Measurements from ENCODE around the gene SLC35F4.
"Not testable (repeated sequence)": the region's sequence is repeated elsewhere in the genome, so short reads cannot be mapped to it uniquely, and the experiment has no call there.

Gene SLC35F4

GRCh38 chr14:57752142-57752695 lies 113.7 kb downstream of the SLC35F4 start:
- H3K36me3 ChIP-seq (ENCODE audit: control insufficient read depth in 2 of 2, insufficient read depth in 2 of 2, low read length in 2 of 2); H3K4me1 ChIP-seq (ENCODE audit: control insufficient read depth, insufficient read depth, low read length); H3K27me3 ChIP-seq (ENCODE audit: control insufficient read depth in 1 of 2, insufficient read depth in 2 of 2, low read length in 2 of 2); H3K9ac ChIP-seq (ENCODE audit: low read length in 2 of 2); H3K27ac ChIP-seq (ENCODE audit: low read length); H3K9me3 ChIP-seq (ENCODE audit: control insufficient read depth in 2 of 2, low read length in 2 of 2); H3K4me3 ChIP-seq (ENCODE audit: low read length in 2 of 2): not testable (repeated sequence)

DNA sequence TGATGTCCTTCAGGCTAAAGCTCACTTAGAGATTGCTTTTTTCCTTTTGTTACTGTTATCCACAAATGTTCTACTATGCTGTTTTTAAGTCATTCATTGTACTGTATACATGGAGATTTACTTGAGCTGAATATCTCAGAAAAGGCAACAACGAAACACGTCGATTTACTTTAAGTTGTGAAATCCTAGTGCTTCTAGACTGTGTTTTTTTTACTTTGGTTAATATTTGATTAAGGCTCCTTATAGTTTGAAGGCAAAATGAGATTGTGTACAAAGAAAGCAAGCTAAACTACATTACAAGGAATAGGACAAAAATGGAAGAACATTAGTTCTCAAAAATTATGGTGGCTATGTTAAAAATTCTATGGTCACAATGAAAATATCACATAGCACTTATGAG lies 114.5 kb downstream of the SLC35F4 start:
- no peaks in the 10 kb centered on the region for H3K9me3 ChIP-seq (ENCODE audit: control insufficient read depth in 2 of 2, low read length in 2 of 2)
- no peaks in the 10 kb centered on the region for H3K36me3 ChIP-seq (ENCODE audit: control insufficient read depth in 2 of 2, insufficient read depth in 2 of 2, low read length in 2 of 2)
- H3K4me1 ChIP-seq (ENCODE audit: control insufficient read depth, insufficient read depth, low read length): no peaks in the 10 kb centered on the region
- no peak overlapping the region for H3K9ac ChIP-seq (ENCODE audit: low read length in 2 of 2)
- no peak overlapping the region for H3K4me3 ChIP-seq (ENCODE audit: low read length in 2 of 2)
- no peak overlapping the region for H3K27ac ChIP-seq (ENCODE audit: low read length)
- H3K27me3 ChIP-seq (ENCODE audit: control insufficient read depth in 1 of 2, insufficient read depth in 2 of 2, low read length in 2 of 2): no peaks in the 10 kb centered on the region

DNA sequence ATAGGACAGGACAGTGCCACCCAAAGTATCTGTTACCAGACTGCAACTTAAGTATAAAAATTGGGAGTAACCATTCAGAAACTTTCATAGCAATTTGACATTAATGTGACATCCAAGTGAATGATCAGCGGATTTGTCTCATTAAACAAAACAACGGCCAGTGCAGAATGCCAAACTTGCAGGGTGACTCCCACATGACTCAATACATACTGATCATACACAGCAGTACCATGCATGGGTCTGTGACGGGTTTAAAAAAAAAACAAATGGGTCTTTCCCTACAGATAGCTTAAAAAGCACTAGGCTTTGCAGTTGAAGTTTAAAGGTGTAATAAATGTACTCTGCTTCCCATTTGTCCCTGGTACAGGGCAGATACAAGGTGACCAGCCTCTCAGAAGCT lies 116.6 kb downstream of the SLC35F4 start:
- H3K27ac ChIP-seq (ENCODE audit: low read length): no peak overlapping the region
- no peak overlapping the region for H3K9ac ChIP-seq (ENCODE audit: low read length in 2 of 2)
- no peaks in the 10 kb centered on the region for H3K4me1 ChIP-seq (ENCODE audit: control insufficient read depth, insufficient read depth, low read length)
- no peak overlapping the region for H3K4me3 ChIP-seq (ENCODE audit: low read length in 2 of 2)
- H3K36me3 ChIP-seq (ENCODE audit: control insufficient read depth in 2 of 2, insufficient read depth in 2 of 2, low read length in 2 of 2): no peaks in the 10 kb centered on the region
- no peaks in the 10 kb centered on the region for H3K27me3 ChIP-seq (ENCODE audit: control insufficient read depth in 1 of 2, insufficient read depth in 2 of 2, low read length in 2 of 2)
- H3K9me3 ChIP-seq (ENCODE audit: control insufficient read depth in 2 of 2, low read length in 2 of 2): no peaks in the 10 kb centered on the region

GRCh38 chr14:57748279-57748678 lies 117.6 kb downstream of the SLC35F4 start:
- H3K4me3 ChIP-seq (ENCODE audit: low read length in 2 of 2): no peak overlapping the region
- H3K9me3 ChIP-seq (ENCODE audit: control insufficient read depth in 2 of 2, low read length in 2 of 2): no peaks in the 10 kb centered on the region
- H3K27ac ChIP-seq (ENCODE audit: low read length): no peak overlapping the region
- no peaks in the 10 kb centered on the region for H3K4me1 ChIP-seq (ENCODE audit: control insufficient read depth, insufficient read depth, low read length)
- no peaks in the 10 kb centered on the region for H3K36me3 ChIP-seq (ENCODE audit: control insufficient read depth in 2 of 2, insufficient read depth in 2 of 2, low read length in 2 of 2)
- H3K9ac ChIP-seq (ENCODE audit: low read length in 2 of 2): no peak overlapping the region
- no peaks in the 10 kb centered on the region for H3K27me3 ChIP-seq (ENCODE audit: control insufficient read depth in 1 of 2, insufficient read depth in 2 of 2, low read length in 2 of 2)

DNA sequence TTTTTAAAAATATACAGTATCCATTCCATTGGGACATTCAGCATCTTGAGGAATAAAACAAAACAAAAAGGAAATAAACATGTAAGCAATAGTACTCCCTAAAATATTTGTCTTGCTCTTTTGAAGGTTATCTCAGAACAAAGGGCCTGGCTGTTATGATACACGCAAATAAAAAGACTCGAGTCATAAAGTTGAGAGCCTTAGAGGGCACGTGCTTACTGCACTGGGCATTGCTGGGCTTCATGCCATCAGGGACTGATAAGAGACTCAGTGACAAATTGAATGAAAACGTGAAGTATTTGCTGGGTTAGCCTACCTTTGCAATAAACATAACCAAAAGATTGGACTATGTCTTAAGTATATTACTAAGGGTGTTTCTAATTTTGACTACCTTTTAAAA lies 118.9 kb downstream of the SLC35F4 start:
- Histone ChIP-seq H3K4me1 (ENCODE audit: control insufficient read depth, insufficient read depth, low read length) (no peaks in the 10 kb centered on the region), H3K9ac (ENCODE audit: low read length in 2 of 2) (no peak overlapping the region), H3K27ac (ENCODE audit: low read length) (no peak overlapping the region), H3K9me3 (ENCODE audit: control insufficient read depth in 2 of 2, low read length in 2 of 2) (no peaks in the 10 kb centered on the region), H3K4me3 (ENCODE audit: low read length in 2 of 2) (no peak overlapping the region), H3K36me3 (ENCODE audit: control insufficient read depth in 2 of 2, insufficient read depth in 2 of 2, low read length in 2 of 2) (no peaks in the 10 kb centered on the region), H3K27me3 (ENCODE audit: control insufficient read depth in 1 of 2, insufficient read depth in 2 of 2, low read length in 2 of 2) (no peaks in the 10 kb centered on the region)

DNA sequence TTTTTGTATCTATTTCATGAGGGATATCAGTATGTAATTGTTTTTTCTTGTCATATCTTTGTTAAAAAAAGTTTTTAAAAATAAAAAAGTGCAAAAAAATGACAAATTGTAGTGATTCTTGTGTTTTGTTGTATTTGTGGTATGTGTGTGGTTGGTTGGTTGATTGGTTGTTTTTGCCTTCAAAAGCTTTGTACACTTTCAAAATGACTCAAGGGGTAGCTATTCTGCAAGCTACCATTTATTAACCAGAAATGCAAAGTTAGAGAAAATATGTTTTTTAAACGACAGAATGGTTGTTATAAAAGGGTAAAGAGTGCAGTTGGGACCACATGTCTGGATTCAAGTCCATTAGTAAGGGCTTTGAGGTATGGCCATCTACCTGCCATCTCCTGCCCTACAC lies 119.3 kb downstream of the SLC35F4 start:
- H3K36me3 ChIP-seq (ENCODE audit: control insufficient read depth in 2 of 2, insufficient read depth in 2 of 2, low read length in 2 of 2): no peaks in the 10 kb centered on the region
- H3K9me3 ChIP-seq (ENCODE audit: control insufficient read depth in 2 of 2, low read length in 2 of 2): no peaks in the 10 kb centered on the region
- no peak overlapping the region for H3K4me3 ChIP-seq (ENCODE audit: low read length in 2 of 2)
- H3K9ac ChIP-seq (ENCODE audit: low read length in 2 of 2): no peak overlapping the region
- H3K4me1 ChIP-seq (ENCODE audit: control insufficient read depth, insufficient read depth, low read length): no peaks in the 10 kb centered on the region
- H3K27ac ChIP-seq (ENCODE audit: low read length): no peak overlapping the region
- no peaks in the 10 kb centered on the region for H3K27me3 ChIP-seq (ENCODE audit: control insufficient read depth in 1 of 2, insufficient read depth in 2 of 2, low read length in 2 of 2)

GRCh38 chr14:57739516-57739915 lies 126.4 kb downstream of the SLC35F4 start:
- no peak overlapping the region for H3K9ac ChIP-seq (ENCODE audit: low read length in 2 of 2)

DNA sequence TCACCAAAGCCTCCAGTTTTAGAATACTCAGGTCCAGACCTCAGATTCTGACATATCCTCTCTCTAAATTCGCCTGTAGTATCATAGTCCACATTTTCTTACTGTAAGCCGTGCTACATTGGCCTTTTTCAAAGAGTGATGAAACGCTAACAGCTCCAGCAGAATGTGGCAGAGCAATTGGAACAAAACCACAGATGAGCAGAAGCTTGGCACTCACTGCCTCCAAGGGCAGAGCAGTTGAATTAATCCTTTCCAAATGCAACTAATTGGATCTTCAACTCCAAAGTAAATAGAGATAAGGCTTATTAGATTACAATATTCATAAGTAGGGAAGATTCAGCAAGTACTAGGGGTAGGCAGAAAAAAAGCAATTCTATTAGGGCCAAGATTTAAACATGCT lies 128.3 kb downstream of the SLC35F4 start:
- H3K27ac ChIP-seq (ENCODE audit: low read length): no peak overlapping the region
- H3K4me1 ChIP-seq (ENCODE audit: control insufficient read depth, insufficient read depth, low read length): no peaks in the 10 kb centered on the region
- no peak overlapping the region for H3K9ac ChIP-seq (ENCODE audit: low read length in 2 of 2)
- H3K9me3 ChIP-seq (ENCODE audit: control insufficient read depth in 2 of 2, low read length in 2 of 2): peaks cover 0 to 2% of the 10 kb centered on the region in 2 donors
- H3K27me3 ChIP-seq (ENCODE audit: control insufficient read depth in 1 of 2, insufficient read depth in 2 of 2, low read length in 2 of 2): no peaks in the 10 kb centered on the region
- no peaks in the 10 kb centered on the region for H3K36me3 ChIP-seq (ENCODE audit: control insufficient read depth in 2 of 2, insufficient read depth in 2 of 2, low read length in 2 of 2)
- H3K4me3 ChIP-seq (ENCODE audit: low read length in 2 of 2): no peak overlapping the region

More at GRCh38 chr14:57739516-57739915, 126.4 kb downstream of the SLC35F4 start:
- no peak overlapping the region for H3K27ac ChIP-seq (ENCODE audit: low read length)
- peaks cover 0 to 2% of the 10 kb centered on the region in 2 donors for H3K9me3 ChIP-seq (ENCODE audit: control insufficient read depth in 2 of 2, low read length in 2 of 2)
- no peaks in the 10 kb centered on the region for H3K27me3 ChIP-seq (ENCODE audit: control insufficient read depth in 1 of 2, insufficient read depth in 2 of 2, low read length in 2 of 2)
- no peaks in the 10 kb centered on the region for H3K36me3 ChIP-seq (ENCODE audit: control insufficient read depth in 2 of 2, insufficient read depth in 2 of 2, low read length in 2 of 2)
- no peaks in the 10 kb centered on the region for H3K4me1 ChIP-seq (ENCODE audit: control insufficient read depth, insufficient read depth, low read length)
- H3K4me3 ChIP-seq (ENCODE audit: low read length in 2 of 2): no peak overlapping the region

DNA sequence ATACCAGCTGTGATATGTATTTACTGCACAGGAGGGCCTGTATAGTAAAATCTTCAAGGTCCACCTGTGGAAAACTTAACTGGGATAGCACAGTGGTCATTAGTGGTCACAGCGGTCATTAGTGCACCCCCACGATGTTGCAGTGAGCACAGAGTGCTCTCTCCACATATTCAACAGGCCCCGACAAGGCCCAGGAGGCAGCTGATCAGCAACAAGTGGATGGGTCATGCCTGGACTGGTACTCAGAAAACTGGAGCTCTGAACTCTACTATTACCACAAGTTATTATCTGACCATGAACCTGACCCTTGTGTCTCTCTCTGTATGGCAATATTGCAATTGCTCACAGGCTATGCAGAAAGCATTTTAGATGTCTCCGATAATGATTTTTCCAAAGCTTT lies 129.5 kb downstream of the SLC35F4 start:
- Histone ChIP-seq H3K9ac (ENCODE audit: low read length in 2 of 2) (no peak overlapping the region), H3K4me1 (ENCODE audit: control insufficient read depth, insufficient read depth, low read length) (peaks cover 4% of the 10 kb centered on the region), H3K9me3 (ENCODE audit: control insufficient read depth in 2 of 2, low read length in 2 of 2) (peaks cover 0 to 2% of the 10 kb centered on the region in 2 donors), H3K36me3 (ENCODE audit: control insufficient read depth in 2 of 2, insufficient read depth in 2 of 2, low read length in 2 of 2) (no peaks in the 10 kb centered on the region), H3K27ac (ENCODE audit: low read length) (no peak overlapping the region), H3K4me3 (ENCODE audit: low read length in 2 of 2) (no peak overlapping the region), H3K27me3 (ENCODE audit: control insufficient read depth in 1 of 2, insufficient read depth in 2 of 2, low read length in 2 of 2) (no peaks in the 10 kb centered on the region)

DNA sequence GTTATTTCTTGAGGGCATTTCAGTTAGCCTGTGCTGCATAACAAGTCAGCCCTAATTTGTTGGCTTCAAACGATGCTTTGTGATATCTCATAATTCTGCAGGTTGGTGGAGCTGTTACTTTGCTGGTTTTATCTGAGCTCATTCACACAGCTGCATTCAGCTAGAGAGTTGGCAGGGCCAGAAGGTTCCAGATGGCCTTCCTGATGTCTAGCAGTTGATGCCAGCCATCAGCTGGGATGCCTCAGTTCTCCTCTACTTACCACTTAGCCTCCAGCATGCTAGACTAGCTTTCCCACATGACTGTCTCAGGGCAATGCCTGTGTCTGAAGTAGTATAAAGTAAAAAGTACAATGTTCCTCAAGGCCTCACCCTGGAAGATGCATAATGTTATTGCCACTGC lies 130.6 kb downstream of the SLC35F4 start:
- Histone ChIP-seq H3K27me3 (ENCODE audit: control insufficient read depth in 1 of 2, insufficient read depth in 2 of 2, low read length in 2 of 2) (no peaks in the 10 kb centered on the region), H3K27ac (ENCODE audit: low read length) (no peak overlapping the region), H3K4me1 (ENCODE audit: control insufficient read depth, insufficient read depth, low read length) (peaks cover 4% of the 10 kb centered on the region), H3K4me3 (ENCODE audit: low read length in 2 of 2) (no peak overlapping the region), H3K36me3 (ENCODE audit: control insufficient read depth in 2 of 2, insufficient read depth in 2 of 2, low read length in 2 of 2) (no peaks in the 10 kb centered on the region), H3K9ac (ENCODE audit: low read length in 2 of 2) (no peak overlapping the region), H3K9me3 (ENCODE audit: control insufficient read depth in 2 of 2, low read length in 2 of 2) (peaks cover 0 to 2% of the 10 kb centered on the region in 2 donors)

GRCh38 chr14:57732463-57733285 lies 133.2 kb downstream of the SLC35F4 start:
- H3K4me3 ChIP-seq (ENCODE audit: low read length in 2 of 2): no peak overlapping the region
- no peaks in the 10 kb centered on the region for H3K27me3 ChIP-seq (ENCODE audit: control insufficient read depth in 1 of 2, insufficient read depth in 2 of 2, low read length in 2 of 2)
- no peaks in the 10 kb centered on the region for H3K36me3 ChIP-seq (ENCODE audit: control insufficient read depth in 2 of 2, insufficient read depth in 2 of 2, low read length in 2 of 2)
- no peak overlapping the region for H3K27ac ChIP-seq (ENCODE audit: low read length)
- peaks cover 0 to 2% of the 10 kb centered on the region in 2 donors for H3K9me3 ChIP-seq (ENCODE audit: control insufficient read depth in 2 of 2, low read length in 2 of 2)
- H3K9ac ChIP-seq (ENCODE audit: low read length in 2 of 2): no peak overlapping the region
- H3K4me1 ChIP-seq (ENCODE audit: control insufficient read depth, insufficient read depth, low read length): peaks cover 4% of the 10 kb centered on the region
